Activated CD4-positive, alpha-beta T cell treated with anti-CD3 and anti-CD28 coated beads, Interleukin-2, amount 50 U/mL, for 48 hours (primary cell): ENCODE data around the gene ERP29.
"Not testable (repeated sequence)": the region's sequence is repeated elsewhere in the genome, so short reads cannot be mapped to it uniquely, and the experiment has no call there.

ENCODE experiments used
- DNase-seq, 2 experiments: peaks; one replicate each; pipeline ENCODE4 v3.0.0-alpha.2; 2020

ERP29 gene

DNA sequence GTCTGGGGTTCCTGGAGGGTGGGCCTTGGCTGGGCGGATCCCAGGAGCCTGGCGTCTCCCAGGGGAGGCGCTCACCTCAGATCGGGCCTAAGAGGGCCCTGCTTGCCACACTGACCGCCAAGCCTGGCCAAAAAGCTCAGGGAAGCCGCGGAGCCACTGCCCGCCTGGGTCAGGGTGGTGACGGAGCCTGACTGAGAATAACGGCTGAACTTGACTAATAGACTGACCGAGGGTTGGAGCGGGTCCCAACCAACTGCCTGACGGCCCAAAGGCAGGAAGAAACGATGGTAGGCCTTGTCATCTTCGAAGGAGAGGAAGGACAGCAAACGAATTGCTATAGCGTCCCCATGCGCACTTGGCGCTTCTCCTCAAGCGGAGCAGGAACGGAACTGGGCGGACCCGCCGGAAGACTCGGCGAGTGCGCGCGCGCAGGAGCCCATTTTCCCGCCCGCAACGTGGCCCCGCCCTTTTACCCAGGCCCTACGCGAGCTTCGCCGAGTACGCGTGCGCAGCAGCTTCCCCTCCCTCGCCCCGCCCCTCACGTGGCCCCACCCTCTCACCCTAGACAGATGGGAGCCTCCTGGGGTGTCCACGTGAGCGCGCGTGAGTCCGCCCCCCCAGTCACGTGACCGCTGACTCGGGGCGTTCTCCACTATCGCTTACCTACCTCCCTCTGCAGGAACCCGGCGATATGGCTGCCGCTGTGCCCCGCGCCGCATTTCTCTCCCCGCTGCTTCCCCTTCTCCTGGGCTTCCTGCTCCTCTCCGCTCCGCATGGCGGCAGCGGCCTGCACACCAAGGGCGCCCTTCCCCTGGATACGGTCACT lies at the start of gene ERP29, which contains the start of gene TMEM116:
Gene ERP29 (plus strand): TSS at position 652 of the 826 bp plus-strand sequence. CDS start 40 bp downstream, at position 692.
Gene TMEM116 (minus strand): TSS at position 391 of the 826 bp plus-strand sequence. CDS start 7,895 bp downstream, outside the sequence.
- peak; percentile 100 for DNase-seq

DNA sequence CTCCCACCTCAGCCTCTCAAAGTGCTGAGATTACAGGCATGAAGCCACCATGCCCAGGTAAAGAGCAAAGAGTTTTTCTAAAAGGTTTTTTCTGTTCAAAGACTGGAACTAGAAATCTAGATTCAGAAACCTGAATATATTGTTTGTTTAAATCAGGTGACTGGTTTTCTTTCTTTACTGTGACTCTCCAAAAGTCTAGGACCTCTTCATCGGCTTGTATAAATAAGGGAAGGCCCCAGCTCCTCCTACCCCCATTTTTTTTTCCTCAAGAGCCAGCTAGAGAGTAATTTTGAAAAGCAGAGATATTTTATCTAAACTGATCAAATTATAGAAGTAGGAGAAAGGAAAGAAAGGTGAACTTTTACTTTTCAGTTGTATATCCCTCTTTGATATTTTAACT lies 48.3 kb upstream of the ERP29 start:
- DNase-seq = no peak

DNA sequence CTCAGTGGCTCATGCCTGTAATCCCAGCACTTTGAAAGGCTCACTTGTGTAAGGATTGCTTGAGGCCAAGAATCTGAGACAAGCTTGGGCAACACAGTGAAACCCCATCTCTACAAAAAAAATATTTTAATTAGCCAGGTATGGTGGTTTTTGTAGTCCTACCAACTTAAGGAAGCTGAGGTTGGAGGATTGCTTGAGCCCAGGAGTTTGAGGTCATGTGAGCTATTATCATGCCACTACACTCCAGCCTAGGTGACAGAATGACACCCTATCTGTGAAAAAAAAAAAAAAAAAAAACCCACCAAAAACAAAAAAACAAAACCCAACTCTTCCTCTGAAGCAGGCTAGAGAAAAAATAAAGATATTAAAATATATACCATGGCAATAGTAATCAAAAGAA lies 41.4 kb upstream of the ERP29 start:
- no peak for DNase-seq

DNA sequence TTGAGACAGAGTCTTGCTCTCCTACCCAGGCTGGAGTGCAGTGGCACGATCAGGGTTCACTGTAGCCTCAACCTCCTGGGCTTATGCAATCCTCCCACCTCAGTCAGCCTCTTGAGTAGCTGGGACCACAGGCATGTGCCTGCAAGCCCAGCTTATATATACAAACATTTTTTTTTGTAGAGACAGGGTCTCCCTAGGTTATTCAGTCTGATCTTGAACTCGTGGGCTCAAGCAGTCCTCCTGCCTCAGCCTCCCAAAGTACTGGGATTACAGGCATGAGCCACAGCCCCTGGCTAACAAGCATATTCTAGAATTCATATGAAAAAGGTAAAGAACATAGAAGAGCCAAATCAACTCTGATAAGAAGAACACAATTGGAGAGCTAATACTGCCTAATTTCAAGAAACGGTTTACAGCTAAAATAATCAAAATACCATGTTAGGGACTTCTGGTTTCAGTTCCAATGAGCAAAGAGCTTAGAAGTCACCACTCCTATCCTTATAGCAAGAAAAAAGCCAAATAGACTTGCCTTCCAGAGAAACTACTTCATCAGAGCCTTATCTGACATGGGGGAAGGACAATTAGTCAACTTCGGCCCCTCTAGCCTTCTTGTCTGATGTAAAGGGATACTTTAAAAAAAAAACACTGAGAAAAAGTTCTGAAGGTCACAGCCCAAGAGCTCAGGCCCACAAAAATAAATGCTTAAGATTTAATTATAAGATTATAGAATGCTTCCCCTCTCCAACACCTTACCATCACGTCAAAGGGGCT lies 37.9 kb upstream of the ERP29 start:
- DNase-seq = no peak

DNA sequence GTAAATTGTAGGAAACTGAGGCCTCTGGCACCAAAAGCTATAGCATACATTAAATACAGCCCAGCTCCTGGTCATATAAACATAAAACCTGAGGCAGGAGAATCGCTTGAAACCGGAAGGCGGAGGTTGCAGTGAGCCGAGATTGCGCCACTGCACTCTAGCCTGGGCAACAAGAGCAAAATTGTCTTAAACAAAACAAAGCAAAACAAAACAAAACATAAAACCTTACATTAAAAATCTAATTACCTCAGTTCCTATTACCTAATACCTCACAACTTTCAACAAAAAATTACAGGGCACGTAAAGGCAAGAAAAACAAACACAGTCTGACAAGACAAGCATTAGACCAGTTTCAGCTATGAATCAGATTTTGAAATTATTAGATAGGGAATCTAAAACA lies 36.9 kb upstream of the ERP29 start:
- DNase-seq = no peak

DNA sequence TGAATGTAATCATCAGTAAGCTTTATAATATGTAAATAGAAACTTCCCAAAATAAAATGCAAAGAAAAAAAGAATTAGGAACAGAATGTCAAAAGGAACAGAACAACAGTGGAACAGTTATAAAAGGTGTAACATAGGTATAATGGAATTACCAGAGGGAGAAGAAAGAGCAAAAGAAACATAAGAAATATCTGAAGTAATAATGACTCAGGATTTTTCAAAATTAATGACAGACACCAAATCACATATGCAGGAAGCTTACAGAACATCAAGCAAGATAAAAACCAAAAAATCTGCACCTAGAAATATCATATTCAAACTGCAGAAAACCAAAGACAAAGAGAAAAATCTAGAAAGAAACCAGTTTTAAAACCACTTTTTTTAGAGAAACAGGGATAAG lies 36.4 kb upstream of the ERP29 start:
- no peak for DNase-seq

DNA sequence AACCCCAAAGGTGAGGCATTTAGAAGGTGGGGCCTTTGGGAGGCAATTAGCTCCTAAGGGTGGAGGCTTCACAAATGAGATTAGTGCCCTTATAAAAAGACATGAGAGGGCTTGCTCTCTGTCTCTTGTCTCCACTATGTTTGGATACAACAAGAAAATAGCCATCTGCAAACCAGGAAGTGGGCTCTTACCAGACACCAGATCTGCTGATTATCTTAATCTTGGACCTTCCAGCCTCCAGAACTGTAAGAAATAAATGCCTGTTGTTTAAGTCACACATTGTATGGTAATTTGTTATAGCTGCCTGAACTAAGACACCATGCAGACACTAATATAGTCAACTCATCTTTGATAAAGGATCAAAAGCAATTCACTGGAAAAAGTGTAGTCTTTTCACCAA lies 34.7 kb upstream of the ERP29 start:
- DNase-seq = no peak

DNA sequence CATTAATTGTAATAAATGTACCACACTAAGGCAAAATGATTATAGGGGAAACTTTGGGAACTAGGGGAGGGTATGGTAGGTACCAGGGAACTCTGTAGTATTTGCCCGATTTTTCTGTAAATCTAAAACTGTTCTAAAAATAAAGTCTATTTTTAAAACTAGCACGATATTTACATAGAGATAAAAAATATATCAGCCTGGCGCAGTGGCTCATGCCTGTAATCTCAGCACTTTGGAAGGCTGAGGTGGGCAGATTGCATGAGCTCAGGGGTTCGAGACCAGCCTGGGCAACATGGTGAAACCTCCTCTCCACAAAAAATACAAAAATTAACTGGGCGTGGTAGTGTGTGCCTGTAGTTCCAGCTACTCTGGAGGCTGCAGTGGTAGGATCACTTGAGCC lies 32.6 kb upstream of the ERP29 start:
- no peak for DNase-seq

DNA sequence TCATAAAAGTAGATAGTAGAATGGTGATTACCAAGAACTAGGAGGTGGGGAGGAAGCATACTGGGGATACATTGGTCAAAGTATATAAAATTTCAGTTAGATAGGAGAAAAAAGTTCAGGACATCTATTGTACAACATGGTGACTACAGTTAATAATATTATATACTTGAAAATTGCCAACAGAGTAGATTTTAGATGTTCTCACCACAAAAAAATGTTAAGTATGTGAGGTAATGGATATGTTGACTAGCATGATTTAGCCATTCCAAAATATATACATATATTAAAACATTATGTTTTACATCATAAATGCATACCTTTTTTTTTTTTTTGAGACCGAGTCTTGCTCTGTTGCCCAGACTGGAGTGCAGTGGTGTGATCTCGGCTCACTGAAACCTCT lies 31.2 kb upstream of the ERP29 start:
- DNase-seq = no peak

DNA sequence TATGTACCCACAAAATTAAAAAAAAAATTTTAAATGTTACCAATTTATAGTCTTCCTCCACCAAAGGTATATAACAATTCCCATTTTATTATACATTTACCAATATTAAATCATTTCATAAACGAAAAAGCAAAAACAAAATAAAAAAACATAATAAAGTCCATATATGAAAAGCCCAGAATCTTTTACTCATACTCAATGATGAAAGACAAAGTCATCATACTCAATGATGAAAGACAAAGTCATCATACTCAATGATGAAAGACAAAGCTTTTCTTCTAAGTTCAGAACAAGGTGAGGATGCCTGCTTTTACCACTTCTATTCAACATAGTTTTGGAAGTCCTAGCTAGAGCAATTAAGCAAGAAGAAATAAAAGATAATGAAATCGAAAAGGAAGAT lies 28.4 kb upstream of the ERP29 start:
- DNase-seq = no peak

DNA sequence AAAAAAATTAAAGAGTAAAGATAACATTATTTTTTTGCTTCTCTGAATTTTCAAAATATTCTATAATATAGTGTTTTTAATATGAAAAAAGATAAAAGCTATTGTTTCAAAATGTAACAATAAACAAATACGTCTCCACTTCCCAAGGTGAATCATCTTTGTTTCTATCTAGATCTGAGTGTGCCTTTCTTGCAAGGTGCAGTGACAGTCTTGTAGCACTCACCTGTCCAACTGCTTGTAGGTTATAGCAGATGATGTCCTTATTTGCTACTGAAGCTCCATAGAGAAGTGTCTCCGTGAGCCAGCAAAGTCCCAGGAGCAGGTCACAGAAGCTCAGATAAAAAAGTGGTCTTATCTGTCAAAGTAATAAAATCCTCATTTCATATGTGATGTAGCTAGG lies 21.7 kb upstream of the ERP29 start:
- DNase-seq = no peak

DNA sequence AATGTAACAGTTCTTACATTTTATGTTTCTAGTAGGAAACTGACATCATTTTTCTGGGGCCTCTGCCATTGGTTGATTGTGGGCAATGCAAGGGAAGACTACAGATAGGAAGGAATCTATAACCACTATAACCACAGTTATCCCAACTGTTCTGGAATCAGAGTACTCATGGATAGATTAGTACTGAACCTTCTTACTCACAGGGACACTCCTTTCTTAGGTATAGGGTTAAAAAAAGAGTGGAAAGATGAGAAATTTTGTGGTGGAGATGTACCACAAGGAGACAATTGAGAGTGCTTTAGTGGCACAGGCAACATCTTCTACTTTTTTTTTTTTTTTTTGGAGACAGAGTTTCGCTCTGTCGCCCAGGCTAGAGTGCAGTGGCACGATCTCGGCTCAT lies 21.3 kb upstream of the ERP29 start:
- DNase-seq = no peak

DNA sequence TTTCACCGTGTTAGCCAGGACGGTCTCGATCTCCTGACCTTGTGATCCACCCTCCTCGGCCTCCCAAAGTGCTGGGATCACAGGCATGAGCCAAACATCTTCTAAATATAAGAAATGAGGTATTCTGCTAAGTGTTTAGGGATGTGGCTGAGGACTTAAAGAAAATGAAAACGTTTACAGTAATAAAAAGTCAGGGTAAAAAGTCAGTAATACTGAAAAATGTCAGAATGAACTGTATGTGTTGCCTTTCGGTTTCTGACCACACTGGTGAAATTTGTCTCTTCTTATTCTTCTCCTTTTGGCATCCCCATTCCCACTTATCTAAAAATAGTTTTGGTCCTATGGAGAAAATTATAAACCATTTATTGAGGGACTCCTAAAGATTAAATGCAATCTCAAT lies 20.8 kb upstream of the ERP29 start:
- DNase-seq = no peak

DNA sequence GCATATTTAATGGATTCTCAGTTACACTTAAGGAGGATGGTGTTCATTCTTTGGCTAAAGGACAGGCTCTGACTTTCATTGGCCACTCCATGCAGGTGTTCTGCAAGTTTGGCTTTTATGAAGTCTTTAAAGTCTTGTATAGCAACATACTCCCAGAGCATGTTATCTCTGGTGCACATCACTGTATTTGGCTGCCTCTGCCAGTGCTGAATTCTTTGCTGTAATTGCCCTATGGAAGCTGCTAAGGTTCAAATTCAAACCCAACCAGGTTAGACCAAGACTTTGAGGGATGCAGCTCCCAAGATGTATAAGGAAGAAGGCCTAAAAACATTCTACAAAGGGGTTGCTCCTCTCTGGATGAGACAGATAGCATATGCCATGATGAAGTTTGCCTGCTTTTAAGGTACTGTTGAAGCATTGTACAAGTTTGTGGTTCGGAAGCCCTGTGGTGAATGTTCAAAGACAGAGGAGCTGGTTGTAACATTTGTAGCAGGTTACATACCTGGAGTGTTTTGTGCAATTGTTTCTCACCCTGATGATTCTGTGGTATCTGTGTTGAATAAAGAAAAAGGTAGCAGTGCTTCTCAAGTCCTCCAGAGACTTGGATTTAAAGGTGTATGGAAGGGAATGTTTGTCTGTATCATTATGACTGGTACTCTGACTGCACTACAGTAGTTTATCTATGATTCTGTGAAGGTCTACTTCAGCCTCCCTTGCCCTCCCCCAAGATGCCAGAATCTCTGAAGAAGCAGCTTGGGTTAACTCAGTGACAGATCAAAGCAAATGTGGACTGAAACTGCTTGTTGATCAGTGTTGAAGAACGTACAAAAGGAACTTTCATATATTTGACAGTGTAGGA lies 19.7 kb upstream of the ERP29 start:
- DNase-seq = no peak

DNA sequence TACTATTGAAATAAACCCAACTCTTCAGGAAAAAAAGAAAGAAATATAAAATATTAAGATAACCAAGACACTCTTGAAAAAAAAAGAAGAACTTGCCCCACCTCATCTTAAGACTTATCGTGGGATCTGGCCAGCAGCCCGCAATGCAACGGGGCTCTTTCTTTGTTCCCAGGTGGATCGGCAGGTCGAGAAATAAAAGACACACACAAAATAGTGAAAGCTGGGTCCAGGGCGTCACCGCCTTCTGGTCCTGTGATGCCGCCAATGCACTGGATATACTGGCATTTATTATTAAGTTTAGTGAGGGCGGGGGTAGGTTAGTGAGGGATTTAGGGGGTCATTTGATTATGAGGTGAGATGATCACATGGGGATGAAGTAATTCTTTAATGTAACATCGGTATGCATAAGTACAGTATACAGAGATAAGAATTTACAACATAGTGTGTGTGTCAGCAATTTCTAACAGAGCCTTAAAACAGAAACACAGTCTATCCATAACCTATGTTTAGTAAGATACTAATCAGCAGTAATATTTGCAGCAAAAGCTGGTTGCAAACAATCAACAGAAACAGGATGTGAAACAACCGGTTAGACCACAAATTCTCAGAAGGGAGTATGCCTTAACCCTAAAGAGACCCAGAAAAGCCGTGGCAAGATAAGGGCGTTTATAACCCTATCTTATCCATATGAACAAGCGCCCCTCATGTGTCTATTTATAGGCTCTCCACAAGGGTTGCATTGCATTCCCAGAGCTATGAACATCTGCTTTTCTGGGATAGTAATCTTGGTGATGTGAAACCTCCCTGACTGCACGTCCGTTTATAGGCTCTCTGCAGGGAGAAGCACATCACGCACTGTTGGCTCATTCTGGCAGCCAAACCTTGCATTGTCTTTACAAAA lies 18.8 kb upstream of the ERP29 start:
- DNase-seq = not testable (repeated sequence)

DNA sequence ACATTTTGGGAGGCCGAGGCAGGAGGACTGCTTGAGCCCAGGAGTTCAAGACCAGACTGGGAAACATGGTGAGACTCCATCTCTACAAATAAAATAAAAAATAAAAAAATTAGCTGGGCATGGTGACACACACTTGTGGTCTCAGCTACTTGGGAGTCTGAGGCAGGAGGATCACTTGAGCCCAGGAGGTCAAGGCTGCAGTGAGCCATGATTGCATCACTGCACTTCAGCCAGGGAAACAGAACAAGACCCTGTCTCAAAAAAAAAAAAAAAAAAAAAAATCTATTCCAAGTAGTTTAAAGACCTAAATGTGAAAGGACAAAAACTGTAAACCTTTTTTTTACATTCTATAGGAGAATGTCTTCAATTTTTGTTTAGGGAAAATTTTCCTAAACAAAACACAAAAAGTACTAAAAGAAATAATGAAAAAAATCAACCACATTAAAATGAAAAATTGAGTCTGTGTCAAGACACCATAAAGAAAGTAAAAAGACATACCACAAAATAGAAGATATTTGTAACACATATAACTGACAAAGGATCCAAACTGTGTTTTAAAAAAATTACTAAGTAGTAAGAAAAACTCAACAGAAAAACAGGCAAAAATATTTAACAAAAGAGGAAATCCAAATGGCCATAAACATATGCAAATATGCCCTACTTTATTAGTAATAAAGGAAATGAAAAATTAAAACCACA lies 17.3 kb upstream of the ERP29 start:
- no peak for DNase-seq

DNA sequence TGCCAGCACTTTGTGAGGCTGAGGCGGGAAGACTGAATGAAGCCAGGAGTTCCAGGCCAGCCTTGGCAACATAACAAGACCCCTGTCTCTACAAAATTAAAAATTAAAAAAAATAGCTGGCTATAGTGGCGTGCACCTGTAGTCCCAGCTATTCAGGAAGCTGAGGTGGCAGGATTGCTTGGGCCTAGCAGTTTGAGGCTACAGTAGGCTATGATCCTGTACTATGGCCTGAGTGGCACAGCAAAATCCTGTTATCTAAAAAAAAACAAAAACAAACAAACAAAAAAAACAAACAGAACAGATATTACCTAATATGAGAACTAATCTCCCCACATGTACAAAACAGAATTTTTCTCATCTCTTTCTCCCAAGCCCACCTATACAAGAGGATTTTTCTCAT lies 15.9 kb upstream of the ERP29 start:
- DNase-seq = no peak

DNA sequence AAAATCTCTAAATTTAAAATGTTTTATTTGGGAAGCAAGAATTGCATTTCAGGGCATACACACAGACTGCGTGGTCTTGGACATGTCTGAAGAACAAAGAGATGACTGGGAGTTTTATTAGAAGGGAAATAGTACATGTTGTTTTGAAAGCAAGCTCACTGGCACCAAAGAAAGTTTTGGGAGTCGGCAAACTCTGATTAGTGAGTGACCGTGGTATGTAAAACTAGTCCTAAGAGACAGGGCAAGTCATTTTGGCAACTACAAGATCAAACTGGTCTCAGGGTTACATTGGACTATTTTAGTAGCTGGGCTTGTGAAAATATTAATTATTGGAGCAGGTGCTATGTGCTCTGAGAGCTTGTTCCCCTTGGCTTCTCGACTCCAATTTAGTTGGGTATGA lies 15.2 kb upstream of the ERP29 start:
- DNase-seq = no peak

DNA sequence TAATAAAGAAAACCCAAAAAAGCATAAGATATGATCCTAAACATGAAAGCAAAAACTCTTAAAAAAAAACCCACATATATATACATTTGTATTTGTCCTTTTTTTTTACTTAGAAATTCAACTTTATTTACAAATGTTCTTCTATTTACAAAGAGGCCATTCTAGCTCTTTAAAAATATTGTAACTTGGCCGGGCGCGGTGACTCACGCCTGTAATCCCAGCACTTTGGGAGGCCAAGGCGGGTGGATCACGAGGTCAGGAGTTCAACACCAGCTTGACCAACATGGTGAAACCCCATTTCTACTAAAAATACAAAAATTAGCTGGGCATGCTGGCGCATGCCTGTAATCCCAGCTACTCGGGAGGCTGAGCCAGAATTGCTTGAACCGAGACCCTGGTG lies 14.1 kb upstream of the ERP29 start:
- DNase-seq = not testable (repeated sequence)

DNA sequence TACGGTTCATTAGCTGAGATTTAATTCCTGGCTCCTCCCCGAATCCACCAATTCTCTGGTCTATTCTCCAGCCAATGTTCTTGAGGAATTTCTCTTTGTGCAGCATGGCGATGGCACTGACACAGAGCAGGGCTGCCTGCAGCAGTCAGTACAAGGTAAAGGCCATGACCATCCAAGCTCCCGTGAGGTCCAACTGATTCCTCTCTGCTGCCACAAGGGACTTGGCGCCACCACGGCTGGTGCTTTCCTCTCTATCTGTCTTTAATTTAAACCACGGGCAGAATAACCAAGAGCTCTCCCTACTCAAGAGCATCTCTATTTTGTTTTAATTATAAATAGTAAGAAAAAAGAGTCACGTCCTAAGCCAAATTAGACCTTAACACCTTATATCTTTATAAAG lies 12.4 kb upstream of the ERP29 start:
- no peak for DNase-seq

DNA sequence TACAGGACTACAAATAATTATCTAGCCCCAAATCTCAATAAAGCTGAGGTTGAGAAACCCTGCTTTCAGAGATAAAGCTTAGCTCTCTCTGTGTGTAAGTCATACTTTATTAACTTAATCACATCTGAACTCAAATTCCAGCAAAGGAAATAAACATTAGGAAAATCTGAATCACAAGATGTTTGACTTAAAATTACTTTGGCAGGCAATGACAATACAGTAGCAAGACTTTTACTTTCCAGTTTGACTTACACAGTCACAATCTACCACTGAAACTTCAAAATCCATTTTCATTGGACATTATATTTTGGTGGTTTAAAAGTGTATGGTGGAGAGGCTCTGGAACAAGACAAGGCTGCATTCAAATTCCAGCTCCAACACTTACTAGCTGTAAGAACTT lies 11.7 kb upstream of the ERP29 start:
- no peak for DNase-seq

DNA sequence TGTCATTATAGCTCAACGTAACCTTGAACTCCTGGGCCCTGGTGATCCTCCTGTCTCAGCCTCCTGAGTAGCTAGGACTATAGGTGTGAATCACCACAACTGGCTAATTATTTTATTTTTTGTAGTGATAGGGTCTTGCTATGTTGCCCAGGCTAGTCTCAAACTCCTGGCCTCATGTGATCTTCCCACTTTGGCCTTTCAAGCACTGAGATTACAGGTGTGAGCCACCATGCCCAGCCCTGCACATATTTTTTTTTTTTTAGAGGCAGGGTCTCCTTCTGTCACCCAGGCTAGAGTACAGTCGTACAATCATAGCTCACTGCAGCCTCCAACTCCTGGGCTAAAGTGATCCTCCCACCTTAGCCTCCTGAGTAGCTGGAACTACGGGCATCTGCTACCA lies 9.2 kb upstream of the ERP29 start:
- no peak for DNase-seq
